Neural progenitor cell (in vitro differentiated cells): ENCODE data around the gene PTPN2. TPM values are rescaled to one million over a fixed set of nuclear protein-coding genes. Genes with fewer than 3 reads are reported as not detected.

Experiments
- DNase-seq: peaks from one replicate; pipeline ENCODE4 v3.0.0-alpha.2; 2016; ENCODE audit warnings: low spot score
- H2AFZ ChIP-seq: fragments of 200-600 bp; sonication (generic); replicated peaks from 2 replicates; pipeline ENCODE4 v1.6.1; 2016; ENCODE audit warnings: antibody characterized with exemption
- H3F3A ChIP-seq: fragments of 200-600 bp; sonication (generic); 2 replicates; pipeline ENCODE4 v1.6.1; 2016; ENCODE audit warnings: antibody characterized with exemption, low read depth
- H3K27ac ChIP-seq: fragments of 200-600 bp; sonication (generic); 2 replicates; pipeline ENCODE4 v1.5.1; 2016; ENCODE audit warnings: mild to moderate bottlenecking
- H3K27me3 ChIP-seq: fragments of 200-600 bp; sonication (generic); 2 replicates; pipeline ENCODE4 v1.6.1; 2016; ENCODE audit warnings: mild to moderate bottlenecking, moderate library complexity
- H3K36me3 ChIP-seq: fragments of 200-600 bp; sonication (generic); 2 replicates; pipeline ENCODE4 v1.5.1; 2016
- H3K4me1 ChIP-seq: fragments of 200-600 bp; sonication (generic); 2 replicates; pipeline ENCODE4 v1.6.1; 2016; ENCODE audit warnings: mixed run types
- H3K4me2 ChIP-seq: fragments of 200-600 bp; sonication (generic); 2 replicates; pipeline ENCODE4 v1.6.1; 2016
- H3K4me3 ChIP-seq: fragments of 200-600 bp; sonication (generic); 2 replicates; pipeline ENCODE4 v1.5.1; 2016
- H3K79me2 ChIP-seq: fragments of 200-600 bp; sonication (generic); 2 replicates; pipeline ENCODE4 v1.6.1; 2016; ENCODE audit warnings: low read depth
- H3K9ac ChIP-seq: fragments of 200-600 bp; sonication (generic); 2 replicates; pipeline ENCODE4 v1.6.1; 2016
- H3K9me3 ChIP-seq: fragments of 200-600 bp; sonication (generic); 2 replicates; pipeline ENCODE4 v1.5.1; 2016; ENCODE audit warnings: low read depth
- H4K20me1 ChIP-seq: fragments of 200-600 bp; sonication (generic); 2 replicates; pipeline ENCODE4 v1.6.1; 2016; ENCODE audit warnings: low read depth
- H3K27ac Mint-ChIP-seq: 3 replicates; pipeline ENCODE4 v1.8.0; 2021; ENCODE audit warnings: mixed read lengths
- H3K27me3 Mint-ChIP-seq: 2 replicates; pipeline ENCODE4 v1.8.0; 2022; ENCODE audit warnings: low read depth, mild to moderate bottlenecking, inconsistent platforms, moderate library complexity, mixed read lengths; ENCODE audit not compliant: insufficient read depth
- H3K36me3 Mint-ChIP-seq: 3 replicates; pipeline ENCODE4 v1.8.0; 2021; ENCODE audit warnings: mixed read lengths
- H3K4me1 Mint-ChIP-seq: 3 replicates; pipeline ENCODE4 v1.8.0; 2021; ENCODE audit warnings: mixed read lengths
- H3K4me3 Mint-ChIP-seq: 3 replicates; pipeline ENCODE4 v1.8.0; 2021; ENCODE audit warnings: mild to moderate bottlenecking, moderate library complexity, mixed read lengths
- H3K9me3 Mint-ChIP-seq: 3 replicates; pipeline ENCODE4 v1.8.0; 2020; ENCODE audit warnings: mixed read lengths
- EZH2 ChIP-seq: fragments of 200-600 bp; sonication (generic); IDR thresholded peaks from 2 replicates; pipeline ENCODE4 v1.6.1; 2017; ENCODE audit warnings: antibody characterized with exemption, mild to moderate bottlenecking, moderate library complexity
- EZH2phosphoT487 ChIP-seq: fragments of 200-600 bp; sonication (generic); IDR thresholded peaks from 2 replicates; pipeline ENCODE4 v1.6.1; 2017; ENCODE audit warnings: antibody characterized with exemption
- total RNA-seq: library from RNA; depleted of rRNA; stranded (reverse); fragments of >200 nt; gene quantifications from 2 replicates; pipeline ENCODE4 v1.2.3, GENCODE V29; 2015; ENCODE audit warnings: low replicate concordance
- TF ChIP-seq, protein P1 (sequence below): fragments of 200-600 bp; sonication (generic); IDR thresholded peaks from 2 replicates; pipeline ENCODE4 v1.5.1; 2017; ENCODE audit warnings: antibody characterized with exemption, mild to moderate bottlenecking

Gene PTPN2
- total RNA-seq, 1 donor from 2014 or later, result 57.9 TPM

GRCh38 chr18:12820506-12820905 lies 63.5 kb downstream of the PTPN2 start:
- no peak overlapping the region for H3K4me2 ChIP-seq
- Mint-ChIP-seq H3K4me3 (no peak overlapping the region), H3K27me3 (no peaks in the 10 kb centered on the region), H3K4me1 (peaks cover 10% of the 10 kb centered on the region), H3K27ac (no peak overlapping the region), H3K9me3 (no peaks in the 10 kb centered on the region), H3K36me3 (peaks cover 14% of the 10 kb centered on the region)
- H4K20me1 ChIP-seq, result no peaks in the 10 kb centered on the region
- H3F3A ChIP-seq, result no peaks in the 10 kb centered on the region
- H3K4me1 ChIP-seq, result peaks cover 6% of the 10 kb centered on the region
- H3K9me3 ChIP-seq, result no peaks in the 10 kb centered on the region
- no peak overlapping the region for H3K4me3 ChIP-seq
- no peaks in the 10 kb centered on the region for H3K79me2 ChIP-seq
- TF ChIP-seq EZH2, result no peak
- TF ChIP-seq EZH2phosphoT487, result no peak
- TF ChIP-seq, protein P1, sequence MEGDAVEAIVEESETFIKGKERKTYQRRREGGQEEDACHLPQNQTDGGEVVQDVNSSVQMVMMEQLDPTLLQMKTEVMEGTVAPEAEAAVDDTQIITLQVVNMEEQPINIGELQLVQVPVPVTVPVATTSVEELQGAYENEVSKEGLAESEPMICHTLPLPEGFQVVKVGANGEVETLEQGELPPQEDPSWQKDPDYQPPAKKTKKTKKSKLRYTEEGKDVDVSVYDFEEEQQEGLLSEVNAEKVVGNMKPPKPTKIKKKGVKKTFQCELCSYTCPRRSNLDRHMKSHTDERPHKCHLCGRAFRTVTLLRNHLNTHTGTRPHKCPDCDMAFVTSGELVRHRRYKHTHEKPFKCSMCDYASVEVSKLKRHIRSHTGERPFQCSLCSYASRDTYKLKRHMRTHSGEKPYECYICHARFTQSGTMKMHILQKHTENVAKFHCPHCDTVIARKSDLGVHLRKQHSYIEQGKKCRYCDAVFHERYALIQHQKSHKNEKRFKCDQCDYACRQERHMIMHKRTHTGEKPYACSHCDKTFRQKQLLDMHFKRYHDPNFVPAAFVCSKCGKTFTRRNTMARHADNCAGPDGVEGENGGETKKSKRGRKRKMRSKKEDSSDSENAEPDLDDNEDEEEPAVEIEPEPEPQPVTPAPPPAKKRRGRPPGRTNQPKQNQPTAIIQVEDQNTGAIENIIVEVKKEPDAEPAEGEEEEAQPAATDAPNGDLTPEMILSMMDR, result no peak
- H3K36me3 ChIP-seq, result no peaks in the 10 kb centered on the region
- no peaks in the 10 kb centered on the region for H3K27me3 ChIP-seq
- H2AFZ ChIP-seq, result no peak overlapping the region
- no peak overlapping the region for H3K27ac ChIP-seq
- H3K9ac ChIP-seq, result no peak overlapping the region
- DNase-seq, result no peak

GRCh38 chr18:12819841-12820240 lies 64.2 kb downstream of the PTPN2 start:
- Mint-ChIP-seq H3K4me1 (peaks cover 10% of the 10 kb centered on the region), H3K9me3 (no peaks in the 10 kb centered on the region), H3K36me3 (peaks cover 11% of the 10 kb centered on the region), H3K27me3 (no peaks in the 10 kb centered on the region), H3K4me3 (no peak overlapping the region), H3K27ac (no peak overlapping the region)
- Histone ChIP-seq H3K9ac (no peak overlapping the region), H3K9me3 (no peaks in the 10 kb centered on the region), H2AFZ (no peak overlapping the region), H3K4me2 (no peak overlapping the region), H3K4me3 (no peak overlapping the region), H3F3A (no peaks in the 10 kb centered on the region), H3K27me3 (no peaks in the 10 kb centered on the region), H4K20me1 (no peaks in the 10 kb centered on the region), H3K4me1 (peaks cover 6% of the 10 kb centered on the region), H3K79me2 (no peaks in the 10 kb centered on the region), H3K27ac (no peak overlapping the region), H3K36me3 (no peaks in the 10 kb centered on the region)
- no peak for TF ChIP-seq EZH2phosphoT487
- TF ChIP-seq, protein P1, result no peak
- no peak for TF ChIP-seq EZH2
- DNase-seq, result no peak

- Histone ChIP-seq H3K36me3 (no peaks in the 10 kb centered on the region), H3K4me1 (peaks cover 6% of the 10 kb centered on the region), H3K27me3 (no peaks in the 10 kb centered on the region), H2AFZ (no peak overlapping the region), H3K79me2 (no peaks in the 10 kb centered on the region), H3K9me3 (no peaks in the 10 kb centered on the region), H3F3A (no peaks in the 10 kb centered on the region), H3K4me2 (no peak overlapping the region), H3K9ac (no peak overlapping the region), H4K20me1 (no peaks in the 10 kb centered on the region), H3K4me3 (no peak overlapping the region), H3K27ac (no peak overlapping the region)
- Mint-ChIP-seq H3K27ac (no peak overlapping the region), H3K36me3 (peaks cover 10% of the 10 kb centered on the region), H3K9me3 (no peaks in the 10 kb centered on the region), H3K4me1 (peaks cover 10% of the 10 kb centered on the region), H3K4me3 (no peak overlapping the region), H3K27me3 (no peaks in the 10 kb centered on the region)
- TF ChIP-seq, protein P1, result no peak
- no peak for TF ChIP-seq EZH2
- TF ChIP-seq EZH2phosphoT487, result no peak
- DNase-seq, result no peak
Observed at GRCh38 chr18:12819322-12819721, 64.7 kb downstream of the PTPN2 start.
